GM18505 (cell line): ENCODE measurements around the gene LRP2BP.
"Not testable (repeated sequence)": the region's sequence is repeated elsewhere in the genome, so short reads cannot be mapped to it uniquely, and the experiment has no call there.

Source experiments
- ATAC-seq: cut with Tn5 transposase; IDR thresholded peaks from one replicate; pipeline ENCODE4 v1.9.1; 2021; ENCODE audit not compliant: unreplicated experiment
- POLR2A ChIP-seq: IDR thresholded peaks from 4 replicates; pipeline ENCODE4 v1.6.1; 2011; ENCODE audit warnings: borderline replicate concordance; ENCODE audit not compliant: insufficient read depth, insufficient read length; ENCODE audit errors: extremely low read depth

The LRP2BP gene

DNA sequence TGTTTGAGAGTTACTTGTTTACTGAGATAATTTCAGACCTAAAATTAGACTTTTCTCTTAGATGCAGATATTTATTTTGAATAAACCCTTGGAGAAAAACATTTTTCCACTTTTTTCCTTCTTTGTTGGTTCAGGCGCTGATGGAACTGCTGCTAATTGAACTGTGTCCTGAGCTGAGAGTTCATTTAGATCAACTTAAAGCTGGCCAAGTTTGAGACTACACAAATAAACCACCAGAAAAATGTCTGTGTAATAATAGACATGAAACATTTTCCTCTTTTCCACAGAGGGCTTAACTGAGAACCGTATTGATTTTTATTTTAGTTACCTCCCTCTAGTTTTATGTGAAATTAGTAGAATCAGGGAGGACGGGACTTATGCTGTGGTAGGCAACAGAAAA, 32.5 kb downstream of the LRP2BP start:
- ATAC-seq: no peak
- no peak for TF ChIP-seq POLR2A

DNA sequence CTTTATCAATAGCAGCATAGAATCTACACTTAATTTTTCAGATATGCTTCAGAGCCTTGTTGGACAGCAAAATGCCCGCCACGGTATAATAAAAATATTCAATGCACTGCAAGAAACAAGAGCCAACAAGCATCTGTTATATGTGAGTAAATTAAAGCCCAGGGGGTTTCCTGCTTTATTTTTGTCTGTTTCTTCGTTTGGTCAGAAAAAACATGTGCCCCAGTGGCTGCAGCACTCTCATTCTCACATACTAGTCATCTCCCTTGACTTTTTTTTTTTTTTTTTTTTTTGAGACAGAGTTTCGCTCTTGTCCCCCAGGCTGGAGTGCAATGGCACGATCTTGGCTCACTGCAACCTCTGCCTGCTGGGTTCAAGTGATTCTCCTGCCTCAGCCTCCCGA, 33.2 kb downstream of the LRP2BP start:
- not testable (repeated sequence) for ATAC-seq

DNA sequence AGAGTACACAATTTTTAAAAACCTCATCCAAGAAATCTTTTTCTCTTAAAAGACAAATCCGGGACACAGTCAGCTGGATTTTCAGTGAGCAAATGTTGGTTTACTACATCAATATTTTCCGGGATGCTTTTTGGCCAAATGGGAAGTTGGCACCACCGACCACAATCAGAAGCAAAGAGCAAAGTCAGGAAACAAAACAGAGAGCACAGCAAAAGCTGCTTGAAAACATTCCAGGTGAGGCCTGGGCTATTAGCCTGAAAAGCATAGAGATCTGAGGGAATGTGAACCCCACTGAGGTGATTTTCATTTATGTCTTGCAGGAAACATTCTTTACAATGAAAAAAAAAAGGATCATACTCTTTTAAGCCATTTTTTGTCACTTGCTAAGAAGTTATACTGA, 33.9 kb downstream of the LRP2BP start:
- TF ChIP-seq POLR2A: no peak
- no peak for ATAC-seq

DNA sequence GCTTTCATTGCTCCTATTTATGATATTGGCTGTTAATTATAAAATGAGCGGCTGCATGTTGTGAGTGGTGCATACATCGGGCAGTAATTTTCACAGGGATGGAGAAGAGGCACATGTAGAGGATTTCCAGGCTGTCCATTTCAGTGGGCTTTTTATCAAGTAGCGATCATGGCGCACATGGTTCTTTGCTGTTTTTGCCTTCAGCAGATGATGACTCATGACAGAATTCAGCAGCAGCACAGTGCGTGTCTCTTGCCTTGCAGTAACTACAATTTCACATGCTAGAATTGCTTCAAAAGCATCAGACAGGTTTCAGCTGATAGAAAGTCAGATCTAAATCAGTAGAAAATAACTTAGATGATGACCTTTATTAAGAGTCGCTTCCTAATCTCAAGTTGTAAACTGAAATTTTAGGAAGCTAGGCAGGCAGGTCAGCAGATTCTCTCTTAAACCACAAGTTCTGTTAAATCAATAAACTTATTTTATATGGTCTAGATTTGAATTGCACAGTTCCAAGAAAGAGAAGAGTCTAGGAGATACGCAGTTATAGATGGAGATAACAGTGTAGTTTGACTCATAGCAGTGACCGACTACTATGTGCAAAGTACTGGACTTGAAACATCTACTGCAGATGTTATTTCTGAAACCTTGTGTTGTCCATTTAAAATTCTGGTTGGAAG, 35.8 kb downstream of the LRP2BP start:
- ATAC-seq: no peak
- no peak for TF ChIP-seq POLR2A

DNA sequence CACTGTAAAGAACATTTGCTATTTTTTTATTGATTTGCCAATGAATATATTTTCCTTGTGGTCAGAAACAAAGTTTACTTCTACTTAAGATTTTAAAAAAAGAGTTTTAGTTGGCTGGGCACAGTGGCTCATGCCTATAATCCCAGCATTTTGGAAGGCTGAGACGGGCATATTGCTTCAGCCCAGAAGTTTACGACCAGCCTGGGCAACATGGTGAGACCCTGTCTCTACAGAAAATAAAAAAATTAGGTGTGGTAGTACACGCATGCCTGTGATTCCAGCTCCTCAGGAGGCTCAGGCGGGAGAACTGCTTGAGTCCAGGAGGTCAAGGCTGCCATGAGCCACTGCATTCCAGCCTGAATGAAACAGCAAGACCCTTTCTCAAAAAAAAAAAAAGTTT, 36.8 kb downstream of the LRP2BP start:
- TF ChIP-seq POLR2A: no peak
- ATAC-seq: no peak

DNA sequence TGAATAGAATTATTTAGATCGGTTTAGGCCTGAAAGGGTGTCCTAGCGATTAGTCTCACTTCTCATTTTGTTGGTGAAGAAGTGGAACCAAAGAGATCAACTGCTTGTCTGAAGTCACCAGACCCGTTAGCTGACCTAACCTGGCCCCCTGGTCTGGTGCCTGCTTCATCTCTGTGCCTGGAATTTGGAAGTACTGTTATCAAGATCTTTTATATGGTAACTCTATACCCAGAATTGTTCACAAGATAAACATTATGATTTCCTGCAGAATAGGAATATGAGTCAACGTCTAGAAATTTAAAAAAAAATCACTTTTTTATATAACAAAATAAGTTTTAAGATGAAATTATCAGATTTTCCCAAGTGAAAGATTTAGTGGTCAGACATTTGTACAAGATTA, 37.2 kb downstream of the LRP2BP start:
- TF ChIP-seq POLR2A: no peak

DNA sequence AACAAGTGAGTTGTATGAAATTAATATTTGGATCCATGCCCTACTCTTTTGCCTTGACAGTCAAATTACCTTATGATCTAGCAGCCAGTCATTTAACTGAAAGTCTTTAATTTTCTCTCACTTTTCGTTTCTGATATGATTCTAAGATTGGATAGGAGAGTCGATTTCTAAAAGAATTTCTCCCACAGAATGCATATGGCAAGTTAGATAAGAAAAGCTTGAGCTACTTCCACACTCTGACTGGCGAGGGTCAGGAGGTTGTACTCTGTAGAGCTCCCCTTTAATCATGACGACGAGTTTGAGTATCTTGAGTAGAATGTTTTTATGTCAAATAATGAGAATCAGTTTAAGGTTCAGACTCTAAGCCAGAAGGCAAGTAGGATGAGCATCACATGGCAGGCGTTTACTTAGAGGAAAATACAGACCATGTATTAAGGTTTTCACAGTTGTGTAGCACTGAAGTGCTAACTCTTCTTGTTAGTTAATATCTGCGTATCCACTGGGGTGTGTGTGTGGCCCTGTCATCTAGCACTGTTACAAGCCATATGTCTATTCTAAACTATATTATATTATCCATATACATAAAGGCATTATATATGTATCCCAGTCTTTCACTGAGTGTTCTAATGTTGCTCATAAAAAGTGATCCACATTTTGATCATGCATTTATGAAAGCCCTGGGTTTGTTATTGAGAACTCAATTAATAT, 37.8 kb downstream of the LRP2BP start:
- no peak for ATAC-seq
- TF ChIP-seq POLR2A: no peak

More for the DNA sequence above, 37.2 kb downstream of the LRP2BP start:
- ATAC-seq: no peak

DNA sequence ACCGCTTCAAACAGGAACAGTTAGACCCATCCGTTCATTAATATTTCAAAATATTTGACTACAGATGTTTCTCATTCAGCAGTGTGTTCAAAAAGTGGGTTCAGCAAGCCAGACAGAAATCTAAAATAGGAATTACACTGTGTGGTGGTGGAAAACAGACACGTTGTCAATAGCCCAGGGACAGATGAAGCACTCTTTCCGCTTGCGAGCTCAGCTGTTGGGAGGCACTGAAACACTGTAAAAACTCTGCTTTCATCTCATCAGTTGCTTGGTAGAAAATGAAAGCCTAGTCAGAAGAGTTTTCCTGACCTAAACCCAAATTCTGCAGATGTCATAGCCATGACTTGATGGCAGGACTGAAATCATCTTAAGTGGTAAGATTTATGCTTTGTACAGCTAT, 38.5 kb downstream of the LRP2BP start:
- ATAC-seq: no peak
- TF ChIP-seq POLR2A: no peak

DNA sequence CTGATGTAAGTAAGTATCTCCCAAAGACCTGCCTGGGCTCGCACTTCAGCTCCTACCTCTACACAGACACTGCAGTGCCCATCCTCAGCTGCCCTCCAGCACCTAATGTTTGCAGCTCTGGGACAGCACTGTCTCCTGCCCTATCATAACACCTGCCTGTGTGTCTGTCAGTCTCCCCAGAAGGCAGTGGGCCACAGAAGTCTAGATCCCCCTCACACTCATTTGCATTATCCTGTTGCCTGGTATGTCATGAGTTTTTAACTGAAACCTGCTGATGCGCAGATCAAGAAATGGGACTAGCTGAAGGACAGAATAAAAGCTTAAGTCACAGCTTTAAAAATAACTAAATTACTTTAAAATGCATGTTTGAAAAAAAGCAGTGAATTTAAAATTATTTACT, 43.0 kb downstream of the LRP2BP start:
- no peak for TF ChIP-seq POLR2A
- no peak for ATAC-seq

DNA sequence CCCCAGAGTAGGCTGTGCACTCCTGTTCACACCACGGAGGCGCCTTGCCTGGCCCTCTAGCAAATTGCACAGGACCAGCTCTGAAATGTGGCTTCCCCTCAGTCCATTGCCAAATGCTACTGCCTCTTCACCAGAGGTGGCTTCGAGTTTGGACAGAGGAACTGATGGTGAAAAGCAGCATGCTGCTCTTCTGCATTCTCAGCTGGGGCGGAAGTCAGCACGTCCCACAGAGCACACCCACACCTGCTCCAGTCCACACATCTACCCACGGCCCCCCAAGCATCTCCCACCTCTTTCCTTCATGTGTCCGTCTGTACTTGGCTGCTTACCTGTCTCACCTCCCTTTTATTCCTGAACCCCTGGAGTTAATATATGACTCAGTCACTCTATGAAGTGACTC, 43.5 kb downstream of the LRP2BP start:
- no peak for ATAC-seq
- no peak for TF ChIP-seq POLR2A

DNA sequence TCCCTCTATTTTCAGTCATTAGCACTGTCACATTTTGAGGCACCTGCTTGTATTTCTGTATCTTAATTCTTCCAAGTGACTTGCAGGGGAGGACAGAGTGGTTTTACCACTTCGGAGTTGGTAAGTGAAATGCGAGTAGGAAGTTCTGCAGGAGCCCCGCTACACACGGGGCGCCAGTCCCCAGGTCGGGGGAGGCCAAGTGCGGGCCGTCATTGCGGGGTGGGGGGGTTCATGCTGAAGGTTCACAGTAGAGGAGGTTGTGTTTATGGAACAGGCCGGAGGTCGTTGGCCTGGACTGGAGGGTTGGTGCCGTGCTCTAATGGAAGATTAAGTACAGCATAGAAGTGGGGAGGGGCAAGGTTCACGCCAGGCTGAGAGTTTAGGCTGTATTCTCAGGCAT, 44.0 kb downstream of the LRP2BP start:
- no peak for TF ChIP-seq POLR2A
- ATAC-seq: no peak

DNA sequence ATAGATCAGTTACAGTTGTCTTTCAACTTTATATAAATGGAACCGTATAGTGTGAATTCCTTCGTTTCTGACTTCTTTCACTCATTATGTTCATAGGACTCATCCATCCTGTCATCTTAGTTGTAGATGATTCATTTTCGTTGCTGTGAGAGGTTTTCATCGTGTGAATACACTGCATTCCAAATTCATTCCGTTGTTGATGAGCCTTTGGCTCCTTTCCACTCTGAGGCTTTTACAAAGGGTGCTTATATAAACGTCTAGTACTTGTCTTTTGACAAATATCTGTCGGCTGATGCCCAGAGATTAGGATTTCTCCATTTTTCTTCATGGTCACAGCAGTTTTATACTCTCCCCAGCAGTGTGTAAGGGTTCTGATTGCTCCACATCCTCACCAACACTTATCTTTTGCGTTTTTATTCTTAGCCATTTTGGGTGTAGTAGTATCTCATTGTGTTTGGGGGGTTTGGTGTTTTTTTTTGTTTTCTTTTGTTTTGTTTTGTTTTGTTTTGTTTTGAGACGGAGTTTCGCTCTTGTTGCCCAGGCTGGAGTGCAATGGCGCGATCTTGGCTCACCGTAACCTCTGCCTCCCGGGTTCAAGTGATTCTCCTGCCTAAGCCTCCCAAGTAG, 48.6 kb downstream of the LRP2BP start:
- ATAC-seq: no peak
- TF ChIP-seq POLR2A: no peak

DNA sequence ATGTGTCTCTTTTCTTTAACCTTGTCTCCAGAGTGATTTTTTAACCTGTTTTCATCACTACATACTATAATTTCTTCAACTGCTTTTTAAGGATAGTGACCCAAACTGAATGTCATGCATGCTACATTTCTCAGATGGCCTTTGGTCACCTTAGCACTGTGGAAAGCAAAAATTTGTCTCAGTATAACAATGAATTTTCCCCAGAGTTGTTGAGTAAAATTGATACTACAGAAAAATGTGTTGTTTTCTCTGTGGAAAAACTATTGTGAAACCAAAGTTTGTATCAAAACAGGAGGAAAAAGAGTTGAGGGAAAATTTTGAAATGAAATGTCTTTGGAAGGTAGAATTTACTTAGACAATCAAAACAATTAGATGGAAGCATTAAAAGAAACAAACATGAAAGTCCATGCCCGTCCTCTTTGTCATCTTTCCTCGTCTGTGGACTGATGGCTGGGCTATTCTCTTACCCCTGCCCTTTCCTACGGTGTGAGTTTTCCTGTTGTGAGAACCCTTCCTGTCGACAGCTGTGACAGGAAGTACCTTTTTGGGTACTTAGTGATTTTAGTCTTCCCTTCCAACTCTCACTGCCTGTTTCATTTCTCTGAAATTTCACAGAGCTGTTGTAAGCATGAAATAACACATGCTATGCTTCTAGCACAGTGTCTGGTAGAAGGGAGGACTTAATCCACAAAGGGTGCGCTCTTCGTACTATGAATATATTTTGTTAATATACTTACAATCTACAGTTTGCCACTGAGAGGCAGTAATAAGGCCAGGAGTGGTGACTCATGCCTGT, 50.8 kb downstream of the LRP2BP start:
- no peak for TF ChIP-seq POLR2A
- peak; percentile 52 for ATAC-seq

DNA sequence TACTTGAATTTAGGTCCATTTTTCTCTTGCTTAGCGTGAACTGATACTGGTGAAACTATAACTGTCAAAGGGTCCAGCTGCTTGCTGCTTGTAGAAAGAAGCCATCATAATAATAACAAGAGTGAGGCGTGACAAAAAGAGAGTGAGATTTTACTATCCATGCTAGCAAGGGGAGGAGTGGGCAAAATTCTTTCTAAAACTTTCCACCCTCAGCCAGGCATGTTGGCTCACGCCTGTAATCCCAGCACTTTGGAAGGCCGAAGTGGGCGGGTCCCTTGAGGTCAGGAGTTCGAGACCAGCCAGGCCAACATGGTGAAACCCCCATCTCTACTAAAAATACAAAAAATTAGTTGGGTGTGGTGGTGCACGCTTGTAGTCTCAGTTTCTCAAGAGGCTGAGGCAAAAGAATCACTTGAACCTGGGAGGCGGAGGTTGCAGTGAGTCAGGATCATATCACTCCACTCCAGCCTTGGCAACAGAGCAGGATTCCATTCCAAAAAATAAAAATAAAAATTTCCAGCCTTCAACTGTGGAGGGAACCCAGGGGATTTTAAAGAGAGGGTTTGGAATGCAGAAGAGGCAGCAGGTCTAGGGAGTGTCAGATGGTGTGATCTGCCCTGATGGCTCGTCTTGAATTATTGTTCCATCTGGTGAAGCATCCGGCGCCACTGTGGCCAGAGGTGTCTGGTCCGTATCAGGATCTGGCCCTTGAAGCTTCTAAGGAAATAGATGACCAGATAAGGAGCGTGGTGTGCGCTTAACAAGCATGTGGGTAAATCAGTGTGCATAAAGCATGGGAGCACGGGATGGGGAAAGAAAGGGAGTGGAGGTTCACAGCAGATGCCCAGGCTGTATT, 51.8 kb downstream of the LRP2BP start:
- no peak for TF ChIP-seq POLR2A
- no peak for ATAC-seq
